Daoy (cell line): ENCODE results near the gene LMCD1. TPM values are rescaled to one million over a fixed set of nuclear protein-coding genes. Genes with fewer than 3 reads are reported as not detected.

ENCODE experiments used
- DNase-seq: peaks from one replicate; pipeline ENCODE4 v3.0.0-alpha.2; 2015; ENCODE audit warnings: low read depth
- total RNA-seq: library from RNA; depleted of rRNA; stranded (reverse); fragments of >200 nt; shearing (Covaris generic); gene quantifications from 2 replicates; pipeline ENCODE4 v1.2.3, GENCODE V29; 2014; rRNA removed

Gene LMCD1
- 14.5 and 18.7 TPM in 2 replicates for total RNA-seq

GRCh38 chr3:8501371-8502131 is at the start of gene LMCD1:
Gene LMCD1, plus strand, starts transcription at chr3:8501823. Its CDS starts 116 bp downstream, at chr3:8501939.
- DNase-seq, result peak; percentile 96

DNA sequence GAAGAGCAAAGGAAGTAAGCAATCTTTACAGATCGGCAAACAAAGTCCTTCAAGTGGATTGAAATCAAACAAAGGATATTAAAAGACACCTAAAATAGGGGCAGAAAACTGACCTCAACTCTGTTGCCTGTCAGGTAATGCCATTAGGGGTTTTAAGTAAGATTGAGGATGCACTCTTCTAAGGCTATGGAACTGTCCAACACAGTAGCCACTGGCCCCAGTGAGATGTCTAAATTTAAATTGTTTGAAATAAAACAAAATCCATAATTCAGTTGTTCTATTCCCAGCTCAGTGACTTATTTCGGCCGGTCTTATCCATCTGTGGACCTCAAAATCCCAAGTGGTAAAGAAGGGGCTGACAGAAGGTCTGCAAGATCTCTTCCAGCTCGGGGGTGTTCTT is 49.5 kb upstream of the LMCD1 start:
- DNase-seq, result no peak

GRCh38 chr3:8453153-8453552 is 48.5 kb upstream of the LMCD1 start:
- no peak for DNase-seq

DNA sequence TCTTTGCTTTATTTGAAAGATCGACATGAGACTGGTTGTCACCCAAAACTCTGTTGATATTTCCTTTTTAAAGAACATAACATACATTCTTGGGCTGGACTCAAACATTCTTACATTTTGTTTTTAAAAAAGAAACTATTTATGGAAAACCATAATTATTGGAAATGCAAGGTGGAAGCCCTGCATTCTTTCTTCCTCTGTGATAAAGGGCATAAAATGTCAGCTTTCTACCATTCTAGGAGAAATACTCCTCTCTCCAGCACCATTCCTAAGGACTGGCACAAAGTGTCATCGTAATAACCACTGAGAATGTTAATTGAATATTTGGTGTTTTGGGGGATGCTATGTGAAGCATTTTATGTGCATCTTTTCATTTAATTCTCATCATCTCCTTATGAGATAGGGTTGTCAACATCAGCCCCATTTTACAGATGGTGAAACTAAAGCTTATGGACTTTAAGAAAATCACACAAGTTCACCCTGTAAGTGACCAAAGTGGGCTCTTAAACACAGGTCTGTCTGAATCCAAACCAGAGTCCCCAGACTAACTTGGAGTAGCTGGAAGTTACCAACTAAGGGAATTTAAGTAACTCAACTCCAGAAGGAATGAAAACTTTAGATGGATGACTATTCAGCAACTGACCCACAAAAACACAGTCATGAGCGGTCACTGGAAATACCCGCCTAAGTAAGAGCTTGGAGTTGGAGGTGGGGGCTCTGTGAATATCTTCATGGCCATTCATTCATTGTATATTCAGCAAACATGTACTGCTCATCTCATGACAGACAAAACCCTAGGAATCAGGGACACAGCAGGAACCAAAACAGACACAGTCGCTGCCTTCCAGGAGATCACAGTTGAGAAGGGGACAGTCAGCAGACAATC is 45.9 kb upstream of the LMCD1 start:
- no peak for DNase-seq

DNA sequence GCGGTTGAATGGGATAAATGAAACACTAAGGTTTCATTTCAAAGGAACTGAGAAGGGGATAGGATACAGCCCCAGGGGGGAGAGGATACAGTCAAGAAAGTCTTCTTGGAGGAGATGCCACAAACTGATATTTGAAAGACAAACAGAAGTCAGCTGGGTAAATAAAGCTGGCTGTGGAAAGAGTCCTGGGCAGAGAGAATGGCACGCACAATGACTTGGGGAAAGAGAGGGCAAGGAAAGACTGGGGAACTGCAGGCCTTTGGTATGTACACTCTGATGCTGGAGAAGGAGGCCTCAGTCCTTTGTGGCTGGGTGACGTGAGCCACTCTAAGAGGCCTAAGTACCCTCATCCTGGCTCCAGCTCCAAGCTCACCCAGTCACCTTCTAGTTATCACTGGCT is 45.2 kb upstream of the LMCD1 start:
- DNase-seq, result no peak

- DNase-seq, result no peak
Observed at GRCh38 chr3:8457039-8457438, 44.6 kb upstream of the LMCD1 start.

GRCh38 chr3:8458238-8458661 is 43.4 kb upstream of the LMCD1 start:
- no peak for DNase-seq

DNA sequence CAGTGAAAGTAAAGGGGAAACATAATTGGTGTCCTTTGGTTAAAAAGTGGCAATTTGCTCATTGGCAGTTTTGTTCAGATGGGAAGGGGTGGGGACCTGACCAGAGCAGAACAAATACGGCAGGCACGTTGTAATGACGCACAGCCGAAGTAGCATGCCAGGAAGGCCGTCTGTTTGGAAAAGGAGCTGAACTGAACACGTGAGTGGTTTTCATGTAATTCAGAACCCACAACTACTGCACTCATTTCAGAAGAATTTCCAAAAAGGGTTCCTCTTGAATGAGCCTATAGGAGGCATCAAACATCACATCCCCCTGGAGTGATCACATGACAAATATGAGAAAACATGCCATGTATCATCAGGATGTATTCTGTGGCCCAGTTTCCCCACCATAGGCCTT is 42.9 kb upstream of the LMCD1 start:
- DNase-seq, result peak; percentile 30

DNA sequence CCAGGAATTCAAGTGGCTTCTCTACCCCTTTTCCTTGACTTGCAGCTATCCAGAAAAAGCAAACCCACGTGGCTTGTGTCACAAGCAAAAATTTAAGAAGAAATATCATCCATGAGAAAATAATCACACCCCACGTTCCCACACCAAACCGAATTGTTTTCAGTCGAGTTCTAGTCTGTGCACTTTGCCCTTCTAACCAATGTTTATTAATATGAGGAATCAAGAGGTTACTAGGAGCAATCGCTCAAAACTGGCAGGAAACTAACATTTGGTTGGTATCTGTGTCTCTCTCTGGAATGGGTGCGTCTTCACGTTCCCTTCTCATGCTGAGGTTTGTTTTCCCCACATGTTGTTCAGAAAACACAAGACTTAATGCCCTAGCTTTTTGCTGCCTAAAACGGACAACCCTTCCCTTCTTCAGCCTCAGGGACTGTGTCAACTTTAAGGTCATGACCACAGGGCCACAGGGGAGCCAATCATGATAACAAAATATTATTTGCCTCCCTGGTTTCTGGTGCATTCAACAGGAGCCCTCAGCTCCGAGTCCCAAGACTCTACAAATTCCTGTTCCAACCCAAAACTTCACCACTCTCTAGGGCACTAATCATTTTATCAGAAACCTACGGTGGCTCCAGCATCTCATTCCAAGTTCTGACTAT is 41.4 kb upstream of the LMCD1 start:
- no peak for DNase-seq

DNA sequence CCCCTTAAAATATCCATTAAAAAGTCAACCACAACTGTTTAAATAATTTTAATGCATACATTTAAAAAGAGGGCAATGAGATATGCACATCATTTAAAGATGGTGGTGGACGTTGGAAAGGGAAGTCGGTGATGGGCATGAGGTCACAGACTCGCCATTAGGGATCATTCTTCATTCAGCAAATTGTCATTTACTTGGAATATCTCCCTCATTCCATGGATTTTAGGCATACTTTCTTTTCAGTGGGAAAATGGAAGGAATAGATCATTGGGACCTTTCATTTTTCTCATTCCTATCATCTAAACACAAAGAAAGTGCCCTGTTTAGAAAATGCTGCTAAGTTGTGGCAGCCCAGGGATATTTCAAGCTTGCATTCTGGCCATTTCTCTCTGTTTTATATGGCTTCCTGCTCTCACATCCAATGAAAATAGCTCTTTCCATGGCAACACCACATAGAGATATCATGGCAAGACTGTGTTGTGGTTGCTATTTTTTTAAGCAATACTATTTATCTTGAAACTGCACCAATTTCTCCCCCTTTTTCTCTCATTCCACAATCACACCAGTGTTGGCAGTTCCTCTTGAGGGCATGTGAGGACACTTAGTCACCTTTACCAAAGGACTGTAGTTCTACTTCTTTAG is 40.7 kb upstream of the LMCD1 start:
- no peak for DNase-seq

DNA sequence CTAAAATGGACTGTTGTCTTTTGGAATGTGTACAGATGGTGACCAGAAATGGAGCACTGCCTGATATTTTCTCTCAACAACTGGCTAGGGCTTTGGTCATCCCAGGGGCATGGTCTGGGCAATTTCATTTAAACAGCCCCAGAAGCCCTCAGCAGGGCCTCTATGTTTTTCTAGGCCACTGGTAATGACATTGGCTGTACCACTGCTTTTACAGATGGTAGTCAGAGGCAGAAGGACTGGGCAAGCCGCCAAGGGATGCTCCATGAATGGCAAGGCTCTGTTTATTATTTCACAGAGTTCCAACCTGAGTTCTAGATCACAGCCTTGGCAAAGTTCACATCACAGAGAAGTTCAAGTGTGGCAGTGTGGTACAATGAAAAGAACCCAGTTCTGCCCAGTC is 37.0 kb upstream of the LMCD1 start:
- no peak for DNase-seq

DNA sequence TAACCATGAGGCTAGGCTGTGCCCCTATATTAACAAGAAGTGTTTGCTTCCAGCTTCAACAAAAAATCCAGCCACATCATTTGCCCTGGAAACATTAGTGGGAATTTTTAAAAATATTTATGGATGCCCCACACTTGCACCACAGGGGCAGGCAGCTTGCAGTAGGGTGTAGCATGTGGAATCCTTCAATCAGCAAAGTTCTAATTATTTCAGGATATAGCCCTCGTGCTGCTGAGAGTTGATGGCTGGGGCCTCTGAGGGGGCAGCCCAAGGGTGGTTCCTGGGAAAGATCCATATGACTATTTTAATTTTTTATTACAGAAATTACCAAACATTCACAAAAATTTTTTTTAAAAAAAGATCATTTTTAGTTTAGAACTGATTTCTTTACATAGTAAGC is 35.1 kb upstream of the LMCD1 start:
- DNase-seq, result no peak

DNA sequence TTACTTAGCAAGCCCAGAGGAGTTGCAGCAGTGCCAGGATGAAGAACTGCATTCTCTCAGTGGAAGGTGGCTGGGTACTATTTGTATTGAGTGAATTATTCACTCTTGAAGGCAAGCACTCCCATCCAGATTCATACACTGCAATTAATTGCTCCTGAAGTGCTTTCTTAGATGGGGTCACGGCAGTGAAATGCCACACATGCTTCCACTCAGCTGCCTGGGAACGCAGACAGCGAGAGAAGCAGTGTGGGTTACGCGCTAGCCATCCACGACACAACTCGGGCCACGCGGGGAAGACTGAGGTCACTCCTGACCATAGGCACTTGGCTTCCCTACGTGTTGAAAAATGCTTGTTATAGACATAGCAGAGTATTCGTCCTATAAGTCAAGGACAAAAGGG is 30.8 kb upstream of the LMCD1 start:
- no peak for DNase-seq

DNA sequence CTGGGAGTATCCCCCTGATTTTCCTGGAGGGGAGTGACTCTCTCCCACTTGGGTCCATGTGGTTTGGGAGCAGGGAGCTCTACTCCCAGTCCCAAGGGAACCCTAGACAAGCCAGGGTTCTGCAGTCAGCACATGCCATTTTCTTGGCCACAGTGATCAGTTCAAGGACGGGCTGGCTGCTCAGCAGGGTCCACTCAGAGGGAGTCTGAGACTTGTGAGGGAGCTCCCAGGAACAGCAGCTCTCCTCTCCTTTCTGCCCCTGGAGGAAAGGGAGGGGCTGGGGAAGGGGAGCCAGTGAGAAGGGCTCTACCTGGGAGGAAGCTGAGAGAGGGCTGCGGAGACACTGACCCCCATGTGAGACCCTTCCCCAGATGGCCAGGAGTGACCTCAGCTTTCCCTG is 29.1 kb upstream of the LMCD1 start:
- no peak for DNase-seq

- DNase-seq, result no peak
Observed at GRCh38 chr3:8473029-8473428, 28.6 kb upstream of the LMCD1 start.

- DNase-seq, result no peak
Observed at GRCh38 chr3:8473990-8474389, 27.6 kb upstream of the LMCD1 start.

DNA sequence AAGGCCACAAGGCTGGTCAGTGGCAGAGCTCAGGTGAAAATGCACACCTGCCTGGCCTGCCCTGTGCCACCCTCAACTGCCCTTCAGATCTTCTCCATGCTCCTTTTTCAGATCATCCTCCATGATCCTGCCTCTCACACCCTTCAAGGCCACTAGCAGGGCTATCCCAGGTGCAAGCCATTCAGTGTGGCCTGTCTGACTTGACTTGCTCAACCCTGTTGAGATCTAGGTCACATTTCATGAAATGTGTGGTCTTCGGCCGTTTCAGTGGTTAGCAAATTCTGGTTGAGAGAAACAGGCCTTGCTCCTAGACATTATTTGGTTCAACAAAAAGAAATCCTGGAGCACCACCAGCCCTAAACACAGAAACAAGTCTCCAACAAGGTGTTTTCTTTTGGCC is 26.6 kb upstream of the LMCD1 start:
- no peak for DNase-seq

DNA sequence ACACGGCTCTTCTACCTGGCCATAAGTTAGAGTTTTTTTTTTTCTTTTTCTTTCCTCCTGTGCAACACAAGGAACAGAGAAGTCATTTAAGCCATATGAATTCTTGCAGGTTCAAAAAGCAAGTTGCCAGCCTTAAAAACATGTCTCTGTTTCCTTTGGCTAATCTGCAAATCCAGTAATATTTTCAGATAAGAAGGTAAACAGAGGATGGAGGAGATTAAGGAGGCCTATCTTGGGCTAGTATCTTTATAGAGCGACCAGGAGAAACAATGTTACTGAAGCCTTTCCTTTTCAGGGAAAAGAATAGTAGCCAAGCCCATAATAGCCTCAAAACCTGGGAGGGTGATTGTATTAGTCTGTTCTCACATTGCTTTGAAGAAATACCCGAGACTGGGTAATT is 20.9 kb upstream of the LMCD1 start:
- no peak for DNase-seq

GRCh38 chr3:8481380-8481779 is 20.2 kb upstream of the LMCD1 start:
- DNase-seq, result no peak

DNA sequence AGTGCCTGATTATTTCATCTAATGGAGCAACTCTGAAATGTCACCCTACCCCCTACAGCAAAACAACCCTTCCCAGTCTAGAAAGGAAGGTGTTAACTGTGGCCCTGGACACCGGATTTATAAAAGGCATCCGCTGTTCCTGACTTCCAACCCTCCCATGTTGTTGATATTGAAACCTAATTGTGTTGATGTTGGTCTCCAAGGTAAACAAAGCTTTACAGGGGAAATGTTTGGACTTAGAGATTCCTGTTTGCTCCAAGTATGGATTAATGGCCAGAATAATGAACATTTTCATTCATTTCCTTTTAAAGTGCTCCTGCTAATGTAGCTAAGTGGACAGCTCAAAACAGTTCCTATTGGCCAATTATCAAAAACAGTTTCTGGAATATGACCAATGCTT is 19.4 kb upstream of the LMCD1 start:
- no peak for DNase-seq

GRCh38 chr3:8482960-8483665 is 18.5 kb upstream of the LMCD1 start:
- peak; percentile 93 for DNase-seq
